HEK293 (cell line): ENCODE data around the gene MTCH1.

Experiments used
- CTCF ChIA-PET: fragments of 350-600 bp; formaldehyde crosslinking; extraction: SDS; loops from one replicate; lab custom pipeline; 2021; ENCODE audit warnings: antibody characterized with exemption; lab: Yijun Ruan, JAX
- POLR2A ChIA-PET: fragments of 300-600 bp; formaldehyde crosslinking; extraction: SDS; loops from one replicate; lab custom pipeline; 2020; ENCODE audit warnings: antibody characterized with exemption, inconsistent platforms; lab: Yijun Ruan, JAX
- H3K27ac ChIP-seq: fragments of 200-500 bp; sonication (Bioruptor generic); 2 replicates; pipeline ENCODE4 v1.5.1; 2014; ENCODE audit warnings: low read depth, low read length, control low read depth, inconsistent platforms; ENCODE audit errors: extremely low read depth
- H3K36me3 ChIP-seq, 2 experiments: fragments of 200-500 bp in 1 of 2; sonication (Bioruptor generic) in 1 of 2; 1 replicate in 1 of 2; 2 replicates in 1 of 2; pipeline ENCODE4 v1.5.1; 2014 to 2017; ENCODE audit warnings: inconsistent platforms in 2 of 2, low read length in 2 of 2; ENCODE audit not compliant: control insufficient read depth in 2 of 2, insufficient read depth in 1 of 2
- H3K4me1 ChIP-seq: fragments of 200-500 bp; sonication (Bioruptor generic); 2 replicates; pipeline ENCODE4 v1.5.1; 2014; ENCODE audit warnings: mild to moderate bottlenecking, low read length, inconsistent platforms; ENCODE audit not compliant: control insufficient read depth, insufficient read depth
- H3K4me3 ChIP-seq: 2 replicates; pipeline ENCODE4 v1.5.1; 2011; ENCODE audit warnings: low read depth, mild to moderate bottlenecking, control low read depth, low read length, moderate library complexity
- H3K9me3 ChIP-seq: fragments of 200-500 bp; sonication (Bioruptor generic); 2 replicates; pipeline ENCODE4 v1.5.1; 2014; ENCODE audit warnings: low read depth, low read length, inconsistent platforms; ENCODE audit not compliant: control insufficient read depth, insufficient read depth
- BCL6B ChIP-seq: fragments of 450-650 bp; formaldehyde crosslinking; IDR thresholded peaks from 2 replicates; pipeline ENCODE4 v1.5.1; 2017; ENCODE audit warnings: missing biosample characterization, missing genetic modification characterization
- CTCF ChIP-seq: fragments of 450-650 bp; formaldehyde crosslinking; IDR thresholded peaks from 2 replicates; pipeline ENCODE4 v1.5.1; 2016; ENCODE audit warnings: missing biosample characterization, missing genetic modification characterization
- GLIS1 ChIP-seq: fragments of 450-650 bp; formaldehyde crosslinking; IDR thresholded peaks from 2 replicates; pipeline ENCODE4 v1.5.1; 2016; ENCODE audit warnings: missing biosample characterization, missing genetic modification characterization
- KLF8 ChIP-seq: fragments of 450-650 bp; formaldehyde crosslinking; IDR thresholded peaks from 2 replicates; pipeline ENCODE4 v1.5.1; 2016; ENCODE audit warnings: missing biosample characterization, missing genetic modification characterization
- PRDM4 ChIP-seq: fragments of 450-650 bp; formaldehyde crosslinking; IDR thresholded peaks from 2 replicates; pipeline ENCODE4 v1.5.1; 2017; ENCODE audit warnings: missing biosample characterization, missing genetic modification characterization
- SP2 ChIP-seq: fragments of 450-650 bp; formaldehyde crosslinking; IDR thresholded peaks from 2 replicates; pipeline ENCODE4 v1.5.1; 2016; ENCODE audit warnings: missing biosample characterization, missing genetic modification characterization
- SP3 ChIP-seq: fragments of 450-650 bp; formaldehyde crosslinking; IDR thresholded peaks from 2 replicates; pipeline ENCODE4 v1.5.1; 2016; ENCODE audit warnings: missing biosample characterization, missing genetic modification characterization
- YY1 ChIP-seq: fragments of 450-650 bp; formaldehyde crosslinking; IDR thresholded peaks from 2 replicates; pipeline ENCODE4 v1.5.1; 2018; ENCODE audit warnings: missing biosample characterization, missing genetic modification characterization
- YY2 ChIP-seq: fragments of 450-650 bp; formaldehyde crosslinking; IDR thresholded peaks from 2 replicates; pipeline ENCODE4 v1.5.1; 2016; ENCODE audit warnings: missing biosample characterization, missing genetic modification characterization
- ZFHX2 ChIP-seq: fragments of 450-650 bp; formaldehyde crosslinking; conservative IDR thresholded peaks from 2 replicates; pipeline ENCODE4 v1.5.1; 2016; ENCODE audit warnings: missing biosample characterization, missing genetic modification characterization
- ZIC2 ChIP-seq: fragments of 450-650 bp; formaldehyde crosslinking; IDR thresholded peaks from 2 replicates; pipeline ENCODE4 v1.5.1; 2016; ENCODE audit warnings: missing biosample characterization, missing genetic modification characterization
- ZNF544 ChIP-seq: fragments of 450-650 bp; formaldehyde crosslinking; IDR thresholded peaks from 2 replicates; pipeline ENCODE4 v1.5.0; 2017; ENCODE audit warnings: missing biosample characterization, missing genetic modification characterization
- ZNF645 ChIP-seq: fragments of 450-650 bp; formaldehyde crosslinking; IDR thresholded peaks from 2 replicates; pipeline ENCODE4; 2016; ENCODE audit warnings: missing biosample characterization, missing genetic modification characterization
- ZNF670 ChIP-seq: fragments of 450-650 bp; formaldehyde crosslinking; IDR thresholded peaks from 2 replicates; pipeline ENCODE4 v1.5.1; 2016; ENCODE audit warnings: missing biosample characterization, missing genetic modification characterization, low read depth
- ZNF768 ChIP-seq: fragments of 450-650 bp; formaldehyde crosslinking; IDR thresholded peaks from 2 replicates; pipeline ENCODE4 v1.5.1; 2018; ENCODE audit warnings: missing biosample characterization, mild to moderate bottlenecking, missing genetic modification characterization
- ZNF785 ChIP-seq: fragments of 450-650 bp; formaldehyde crosslinking; IDR thresholded peaks from 2 replicates; pipeline ENCODE4 v1.5.1; 2016; ENCODE audit warnings: missing biosample characterization, missing genetic modification characterization
- ZSCAN30 ChIP-seq: fragments of 450-650 bp; IDR thresholded peaks from 2 replicates; pipeline ENCODE4 v1.5.1; 2018; ENCODE audit warnings: missing biosample characterization, mild to moderate bottlenecking, missing genetic modification characterization, moderate library complexity
- ZSCAN4 ChIP-seq: fragments of 450-650 bp; formaldehyde crosslinking; IDR thresholded peaks from 2 replicates; pipeline ENCODE4 v1.5.1; 2017; ENCODE audit warnings: missing biosample characterization, missing genetic modification characterization

The MTCH1 gene

GRCh38 chr6:36985808-36986703 is at the start of gene MTCH1 (continued):
- TF ChIP-seq ZFHX2 (tag by site-specific recombination) (peak; percentile 65), SP2 (tag by site-specific recombination) (peak; percentile 43), CTCF (tag by site-specific recombination) (no peak), ZSCAN30 (tag by site-specific recombination) (peak; percentile 93), ZSCAN4 (no peak), PRDM4 (tag by site-specific recombination) (no peak), ZIC2 (tag by site-specific recombination) (peak; percentile 27; the same call in 1 of the 2 replicates), KLF8 (tag by site-specific recombination) (peak; percentile 76; the same call in 1 of the 2 replicates), YY2 (0 out of 2 replicates have a peak, but pooled peaks have one; percentile 45), ZNF785 (no peak), ZNF670 (tag by site-specific recombination) (no peak), GLIS1 (tag by site-specific recombination) (peak; percentile 67; the same call in 1 of the 2 replicates), YY1 (tag by site-specific recombination) (peak; percentile 44; the same call in 1 of the 2 replicates), SP3 (tag by site-specific recombination) (peak; percentile 80), ZNF645 (tag by site-specific recombination) (no peak)

GRCh38 chr6:37033819-37034795 is 48.1 kb upstream of the MTCH1 start:
- no peak for TF ChIP-seq ZNF544 (tag by site-specific recombination)
- peak; percentile 82; the same call in 1 of the 2 replicates for TF ChIP-seq ZNF768 (tag by site-specific recombination)
- TF ChIP-seq BCL6B (tag by site-specific recombination) = no peak
- TF ChIP-seq, all 188 proteins: peak for 1
- Histone ChIP-seq H3K9me3 (no peaks in the 10 kb centered on the region), H3K36me3 (no peaks in the 10 kb centered on the region), H3K4me1 (no peaks in the 10 kb centered on the region), H3K27ac (no peak overlapping the region), H3K4me3 (no peak overlapping the region)
- ChIA-PET POLR2A (interaction anchor here (0.6 to 1.3 kb wide), 3 partner anchors 12 to 136 kb away, joined by 3 read pairs; partner anchors contain the start of gene PIM1), CTCF (interaction anchor here (0.5 to 20.3 kb wide), 7 partner anchors 16 to 431 kb away, joined by 3 to 401 read pairs (median 7); partner anchors contain the start of gene PIM1)
